ENCODE measurements around the gene PRCP.

Gene PRCP

DNA sequence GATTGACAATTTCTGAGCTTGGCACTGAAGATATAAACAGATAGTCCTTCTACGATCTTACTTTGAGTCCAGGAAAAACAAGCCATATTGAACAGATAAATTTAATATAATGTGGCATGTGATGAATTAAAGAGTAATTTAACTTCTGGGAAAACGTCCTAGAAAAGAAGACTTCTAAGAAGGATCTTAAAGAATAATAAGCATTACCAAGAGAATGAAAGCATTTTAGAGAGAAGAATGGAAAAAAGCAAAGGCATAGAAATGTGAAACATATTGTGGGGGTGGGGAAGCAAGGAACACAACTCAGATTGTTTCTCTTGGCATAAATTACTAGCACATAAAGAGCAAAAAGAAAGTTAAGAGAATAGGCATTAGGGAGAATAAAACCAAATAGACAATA lies 6.7 kb upstream of the PRCP start:
- no peak for DNase-seq

DNA sequence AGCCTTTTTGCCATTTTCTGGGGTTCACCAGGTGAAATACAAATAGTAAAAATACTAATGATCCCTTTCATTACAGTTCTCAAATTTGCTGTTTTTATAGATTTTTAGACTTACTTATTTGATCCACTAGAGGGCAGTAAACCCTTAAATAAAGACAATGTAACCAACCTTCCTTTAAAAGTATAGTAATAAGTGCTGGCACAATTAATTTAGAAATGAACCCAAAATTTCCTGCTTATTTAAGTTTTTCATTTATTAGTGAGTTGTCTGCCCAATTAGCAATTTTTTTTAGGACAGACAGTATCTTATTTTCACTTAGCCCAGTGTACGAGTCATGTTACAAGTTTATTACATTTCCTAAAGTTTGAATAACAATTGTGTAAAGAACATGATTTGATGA lies 6.0 kb upstream of the PRCP start:
- DNase-seq: no peak

DNA sequence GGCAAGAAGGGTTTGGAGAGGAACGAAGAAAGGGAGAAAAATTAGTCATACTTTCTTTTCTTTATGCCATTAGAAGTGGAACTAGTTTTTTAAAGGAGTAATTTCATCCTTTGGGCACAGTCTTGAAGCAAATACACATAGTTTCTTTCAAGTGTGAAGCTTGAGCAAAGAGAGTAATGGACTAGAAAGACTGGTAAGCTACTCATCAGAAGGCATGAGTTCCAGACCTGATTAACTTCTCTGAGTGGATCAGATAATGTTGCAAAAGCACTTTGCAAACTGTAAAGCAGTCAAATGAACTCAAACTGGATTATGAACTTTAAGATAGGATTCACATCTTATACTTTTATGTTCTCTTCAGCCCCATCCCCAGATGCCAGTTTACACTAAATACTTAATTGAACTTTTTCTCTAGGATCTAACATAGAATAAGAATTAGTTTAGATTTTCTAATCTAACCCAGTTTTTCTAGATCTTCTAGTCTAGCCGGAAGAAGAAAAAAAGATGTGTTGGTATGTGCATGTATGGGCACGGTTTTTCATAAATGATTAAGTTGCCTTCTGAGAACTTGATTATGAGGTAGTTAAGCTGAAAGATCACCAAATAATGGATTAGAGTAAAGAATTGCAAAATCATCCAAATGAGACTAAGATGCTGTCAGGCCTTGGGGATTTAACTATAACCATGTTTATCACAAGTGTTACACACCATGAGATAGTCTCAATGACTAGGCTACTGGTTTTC lies 3.8 kb upstream of the PRCP start:
- DNase-seq: no peak

DNA sequence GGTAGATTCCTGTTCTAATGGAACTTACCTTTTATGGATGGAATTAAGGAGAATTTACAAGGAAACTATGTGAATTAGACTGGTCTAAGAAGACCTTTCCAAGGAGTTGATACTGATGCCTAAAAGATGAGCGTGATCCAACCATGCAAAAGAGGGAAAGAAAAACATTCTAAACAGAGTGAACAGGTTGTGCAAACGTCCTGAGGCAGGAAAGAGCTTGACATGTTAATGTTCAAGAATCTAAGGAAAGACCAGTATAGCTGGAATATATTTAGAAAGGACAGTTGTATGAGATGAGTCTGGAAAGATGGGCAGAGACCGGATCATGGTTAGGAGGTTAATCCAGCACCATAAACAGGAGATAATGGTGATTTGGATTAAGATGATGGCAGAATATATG lies 2.6 kb upstream of the PRCP start:
- DNase-seq: no peak

DNA sequence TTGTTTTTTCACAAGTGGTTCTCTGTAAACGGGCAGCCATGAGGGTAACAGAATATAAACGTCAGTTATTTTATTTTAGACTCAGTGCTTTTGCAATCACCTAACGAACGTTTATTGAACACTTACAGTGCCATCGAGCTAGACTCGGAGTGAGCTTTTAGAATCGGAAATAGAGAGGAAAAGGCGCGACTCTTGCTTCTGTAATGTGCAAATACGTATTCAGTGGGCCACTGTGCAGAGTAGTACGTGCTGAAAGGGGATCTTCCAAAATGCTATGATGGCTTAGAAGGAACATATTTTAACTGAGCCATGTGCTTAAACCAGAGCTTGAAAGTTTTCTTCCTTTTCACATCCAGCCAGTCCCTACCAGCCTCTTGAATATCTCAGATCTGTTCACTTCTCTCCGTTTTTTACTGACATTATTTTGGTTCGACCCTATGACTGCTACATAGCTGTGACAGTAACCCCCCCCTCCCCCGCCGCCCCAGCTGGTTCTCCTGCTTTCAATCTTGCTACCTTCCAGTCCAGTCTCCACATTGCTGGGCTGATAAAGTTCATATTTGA lies 1.8 kb upstream of the PRCP start:
- DNase-seq: no peak

DNA sequence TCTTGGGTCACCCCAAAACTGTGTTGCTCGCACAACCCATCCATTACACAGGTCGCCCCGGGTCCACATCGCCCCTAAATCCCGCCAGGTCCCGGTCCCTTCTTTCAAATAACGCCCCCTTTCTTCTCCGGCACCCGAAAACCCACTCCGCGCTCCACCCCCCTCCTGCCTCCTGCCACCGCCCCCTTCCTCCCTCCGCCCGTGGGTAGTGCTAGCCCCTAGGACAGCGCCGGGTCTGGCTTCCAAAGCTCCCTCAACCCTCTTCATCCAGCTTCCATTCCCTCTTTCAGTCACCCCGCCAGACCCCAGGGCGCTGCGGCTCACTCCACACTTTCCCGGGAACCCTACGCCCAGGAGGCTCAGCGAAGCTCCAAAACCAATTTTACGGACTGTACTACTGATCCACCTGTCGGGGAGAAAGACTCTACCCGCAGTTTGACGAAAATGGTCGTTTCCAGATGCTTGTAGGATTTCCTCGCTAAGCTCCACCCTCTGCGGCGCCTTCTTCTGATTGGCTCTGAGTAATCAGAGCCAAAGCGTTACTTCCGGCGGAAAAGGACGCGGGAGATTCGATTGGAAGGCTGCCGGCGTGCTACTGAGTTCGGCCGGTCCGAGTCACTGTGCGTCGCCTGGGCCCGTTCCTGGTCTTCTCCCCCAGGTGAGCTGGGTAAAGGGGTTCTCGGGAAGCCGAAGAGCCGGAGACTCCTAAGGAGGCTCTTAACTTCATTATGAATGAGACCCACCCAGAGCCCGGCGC lies 1.1 kb upstream of the PRCP start, which contains the start of gene DDIAS:
Gene DDIAS (plus strand): TSS at position 572 of the 757 bp plus-strand sequence. CDS start 13,003 bp downstream, outside the sequence.
- DNase-seq: peak; percentile 88

DNA sequence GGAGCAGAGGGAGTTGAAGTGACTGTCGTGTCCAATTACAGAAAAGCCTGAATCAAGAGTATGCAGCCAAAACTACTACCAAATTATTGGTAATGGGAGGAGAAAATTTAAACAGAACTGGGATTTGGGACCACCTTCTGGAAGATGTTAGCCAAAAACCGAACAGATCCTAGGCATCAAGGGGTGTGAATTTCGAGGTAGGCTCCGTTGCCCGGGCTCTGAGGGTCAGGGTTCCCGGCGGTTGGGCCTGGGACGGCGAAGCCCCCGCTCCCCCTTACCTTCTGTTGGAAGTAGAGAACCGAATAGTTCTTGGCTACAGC lies 313 bp downstream of the PRCP start:
- no peak for DNase-seq

DNA sequence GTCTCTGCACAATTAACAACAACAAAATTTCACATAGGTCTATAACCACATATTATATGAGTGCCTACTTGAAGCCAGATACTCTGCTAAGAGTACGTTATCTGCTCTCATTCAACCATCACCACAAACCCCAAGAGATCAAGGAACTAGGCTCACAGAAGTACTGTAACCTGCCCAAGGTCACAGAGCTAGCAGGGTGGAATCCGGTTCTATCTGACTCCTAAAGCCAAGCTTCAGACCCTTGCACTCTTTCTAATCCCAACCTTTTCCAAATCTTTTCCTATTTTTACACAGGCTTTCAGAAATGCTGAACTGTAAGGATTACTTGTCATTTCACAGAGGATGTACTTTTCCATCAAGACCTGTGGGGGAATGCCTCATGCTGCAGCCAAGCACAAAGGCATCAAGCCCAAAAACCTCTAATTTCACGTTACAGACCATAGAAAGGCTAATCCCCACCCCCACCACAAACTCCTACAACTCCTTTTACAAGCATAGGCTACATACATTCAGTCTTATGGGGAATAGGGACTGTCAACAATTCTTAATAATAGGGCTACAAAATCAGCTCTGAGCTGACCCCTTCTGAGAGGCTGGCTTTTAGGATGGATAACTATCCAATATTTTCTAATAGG lies 927 bp downstream of the PRCP start:
- DNase-seq: no peak

DNA sequence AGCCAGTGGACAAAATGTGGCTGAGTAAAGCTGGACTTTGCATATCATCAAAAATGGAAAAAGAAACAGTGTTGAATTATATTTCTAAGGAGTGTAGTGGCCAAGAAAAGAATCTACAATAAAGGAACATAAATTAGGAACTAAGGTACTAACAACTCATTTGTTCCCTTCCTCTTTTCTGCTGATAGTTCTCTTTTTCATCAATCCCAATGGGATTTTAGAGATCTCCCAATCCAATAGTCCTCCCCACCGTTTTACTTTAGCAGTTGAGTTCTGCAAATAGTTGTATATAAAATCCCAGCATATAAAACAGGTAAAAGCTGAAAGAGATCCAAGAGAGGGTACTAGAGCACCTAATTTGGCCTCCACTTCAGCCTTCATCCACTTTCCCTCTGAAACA lies 2.0 kb downstream of the PRCP start:
- DNase-seq: no peak

DNA sequence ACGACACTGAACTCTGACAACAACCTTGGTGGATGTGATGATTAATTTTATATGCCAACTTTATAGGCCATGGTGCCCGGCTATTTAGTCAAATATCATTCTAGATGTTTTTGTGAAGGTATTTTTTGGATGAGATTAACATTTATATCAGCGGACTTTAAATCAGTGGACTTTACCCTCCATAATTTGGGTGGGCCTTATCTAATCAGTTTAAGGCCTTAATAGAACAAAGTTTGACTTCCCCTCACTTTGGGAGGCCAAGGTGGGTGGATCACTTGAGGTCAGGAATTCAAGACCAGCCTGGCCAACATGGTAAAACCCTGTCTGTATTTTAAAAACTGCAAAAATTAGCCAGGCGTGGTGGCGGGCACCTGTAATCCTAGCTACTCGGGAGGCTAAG lies 4.0 kb downstream of the PRCP start:
- DNase-seq: no peak

DNA sequence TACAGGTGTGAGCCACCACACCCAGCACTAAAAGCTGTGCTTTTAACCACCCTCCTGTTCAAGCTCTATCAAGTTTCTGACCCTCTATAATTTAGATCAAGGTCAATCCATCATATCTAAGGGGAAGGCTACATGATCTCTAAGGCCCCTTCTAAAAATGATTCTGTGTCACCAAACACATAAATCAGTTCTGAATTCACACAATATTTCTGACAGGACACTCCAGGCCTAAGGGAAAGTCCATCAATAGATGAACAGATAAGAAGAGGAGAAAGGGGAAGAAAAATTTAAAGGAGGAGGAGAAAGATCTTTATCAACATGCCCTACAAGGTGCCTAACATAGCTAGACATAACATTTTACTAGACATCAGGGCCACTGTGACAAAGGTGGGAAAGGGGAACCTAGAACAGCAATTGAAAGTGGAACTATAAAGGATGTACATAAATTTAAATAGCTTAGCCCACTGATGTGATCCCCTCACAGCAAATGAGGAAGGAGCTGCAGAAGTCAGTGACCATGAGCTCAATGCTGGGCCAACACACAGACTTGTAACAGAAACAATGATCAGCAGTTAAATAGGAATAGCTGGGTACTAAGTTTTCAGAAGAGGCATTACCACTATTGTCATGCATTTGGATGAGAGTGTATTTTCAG lies 4.7 kb downstream of the PRCP start:
- DNase-seq: no peak

DNA sequence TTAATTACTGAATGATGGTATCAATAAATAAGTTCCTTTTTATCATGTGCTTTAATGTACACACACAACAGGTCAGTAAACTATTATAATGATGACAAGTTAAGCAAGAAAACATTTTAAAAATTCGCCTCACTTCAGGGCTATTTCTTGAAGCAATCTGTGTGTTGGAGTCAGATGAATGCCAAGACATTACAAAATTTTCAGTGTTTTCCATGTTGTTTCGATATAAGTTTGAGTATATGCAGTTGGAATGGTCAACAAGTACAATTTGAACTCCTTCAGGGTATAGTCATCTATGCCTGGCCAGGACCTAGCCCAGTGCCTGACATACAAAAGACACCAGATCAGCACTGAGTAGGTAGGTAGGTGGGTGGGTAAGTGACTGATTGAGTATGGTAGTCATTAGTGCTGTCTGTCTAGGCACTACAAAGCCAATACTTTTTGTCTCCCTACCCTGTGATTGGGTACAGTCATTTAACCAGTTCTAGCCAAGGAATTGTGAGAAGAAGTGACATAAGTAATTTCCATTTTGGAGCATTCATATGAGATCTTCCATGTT lies 7.5 kb downstream of the PRCP start:
- DNase-seq: no peak

DNA sequence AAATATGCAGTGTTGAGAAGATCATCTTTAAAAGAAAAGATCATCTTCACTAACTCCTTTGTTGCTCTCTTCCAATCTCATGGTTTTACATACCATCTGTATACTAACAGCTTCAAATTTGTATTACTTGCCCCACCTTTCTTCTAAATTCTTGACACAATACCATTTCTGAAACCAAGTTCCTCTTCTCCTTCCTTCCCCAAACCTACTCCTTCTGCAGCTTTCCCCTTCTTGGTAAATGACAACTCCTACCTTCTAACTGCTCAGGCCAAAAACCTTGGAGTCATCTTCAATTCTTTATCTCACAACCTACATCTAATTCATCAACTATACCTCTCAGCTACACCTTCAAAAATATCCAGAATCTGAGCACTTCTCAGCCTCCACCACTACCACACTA lies 9.3 kb downstream of the PRCP start:
- DNase-seq: no peak

DNA sequence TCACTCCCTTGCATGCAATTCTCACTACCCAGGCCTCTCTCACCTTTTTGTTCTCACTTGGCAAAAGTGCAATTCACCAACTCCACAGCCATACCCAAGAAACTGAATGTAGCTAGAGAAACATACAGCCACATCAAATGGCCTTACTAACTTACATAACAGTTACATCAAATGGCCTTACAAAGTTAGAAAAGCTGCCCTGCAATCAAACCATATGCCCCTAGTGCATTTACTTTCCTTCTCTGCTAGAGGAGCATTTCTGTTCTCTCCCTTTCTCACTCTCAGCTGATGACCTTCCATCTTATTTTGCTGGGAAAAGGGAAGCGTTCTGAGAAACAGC lies 10.3 kb downstream of the PRCP start:
- no peak for DNase-seq

DNA sequence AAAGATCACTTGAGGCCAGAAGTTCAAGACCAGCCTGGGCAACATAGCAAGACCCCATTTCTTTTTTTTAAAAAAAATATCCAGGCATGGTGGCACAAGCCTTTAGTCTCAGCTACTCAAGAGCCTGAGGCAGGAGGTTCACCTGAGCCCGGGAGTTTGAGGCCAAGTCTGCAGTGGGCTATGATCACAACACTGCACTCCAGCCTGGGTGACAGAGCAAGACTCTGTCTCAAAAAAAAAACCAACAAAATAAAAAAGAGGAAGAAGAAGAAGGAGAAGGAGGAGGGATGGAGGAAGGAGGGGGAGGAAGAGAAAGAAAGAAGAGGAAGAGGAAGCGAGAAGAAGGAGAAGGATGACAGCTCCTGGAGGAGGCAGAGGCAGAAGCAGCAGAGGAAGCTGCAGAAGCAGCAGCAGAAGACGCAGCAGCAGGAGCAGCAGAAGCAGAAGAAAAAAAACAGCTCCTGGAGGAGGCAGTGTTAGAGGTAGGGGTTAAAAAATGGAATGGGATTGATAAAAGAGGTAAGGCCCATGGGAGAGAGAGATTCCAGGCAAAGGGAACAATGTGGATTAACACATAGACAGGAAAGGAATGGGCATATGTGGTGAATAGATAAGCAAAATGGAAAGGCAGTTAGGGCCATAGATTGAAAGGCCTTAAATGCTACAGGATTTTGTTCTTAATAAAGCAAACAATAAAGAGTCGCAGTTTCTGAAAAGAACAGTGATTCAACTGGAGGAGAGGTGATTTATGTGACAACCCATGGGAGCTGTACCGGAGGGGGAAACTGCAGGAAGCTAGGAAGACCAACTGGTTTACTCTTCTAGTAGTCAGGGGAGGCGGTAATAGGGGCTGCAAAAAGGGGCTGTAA lies 10.9 kb downstream of the PRCP start:
- DNase-seq: no peak

DNA sequence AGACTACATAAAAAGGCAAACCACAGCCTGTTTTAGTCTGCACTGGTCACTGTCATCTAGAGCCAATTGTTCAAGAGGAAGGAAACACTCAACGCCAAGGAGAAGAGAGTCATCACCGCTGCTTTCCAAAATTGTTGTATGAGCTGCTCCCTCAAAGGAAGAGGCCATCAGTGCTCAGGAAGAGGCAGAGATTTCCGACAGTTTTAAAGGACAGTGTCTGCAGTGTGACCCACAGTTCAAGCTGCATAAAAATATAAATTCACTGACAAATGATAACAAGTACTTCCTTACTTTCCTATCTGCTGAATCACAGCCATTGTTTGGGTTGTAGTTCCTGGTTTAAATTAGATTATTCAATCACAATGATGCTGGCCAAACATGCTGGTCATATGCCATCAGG lies 16.4 kb downstream of the PRCP start:
- DNase-seq: no peak

DNA sequence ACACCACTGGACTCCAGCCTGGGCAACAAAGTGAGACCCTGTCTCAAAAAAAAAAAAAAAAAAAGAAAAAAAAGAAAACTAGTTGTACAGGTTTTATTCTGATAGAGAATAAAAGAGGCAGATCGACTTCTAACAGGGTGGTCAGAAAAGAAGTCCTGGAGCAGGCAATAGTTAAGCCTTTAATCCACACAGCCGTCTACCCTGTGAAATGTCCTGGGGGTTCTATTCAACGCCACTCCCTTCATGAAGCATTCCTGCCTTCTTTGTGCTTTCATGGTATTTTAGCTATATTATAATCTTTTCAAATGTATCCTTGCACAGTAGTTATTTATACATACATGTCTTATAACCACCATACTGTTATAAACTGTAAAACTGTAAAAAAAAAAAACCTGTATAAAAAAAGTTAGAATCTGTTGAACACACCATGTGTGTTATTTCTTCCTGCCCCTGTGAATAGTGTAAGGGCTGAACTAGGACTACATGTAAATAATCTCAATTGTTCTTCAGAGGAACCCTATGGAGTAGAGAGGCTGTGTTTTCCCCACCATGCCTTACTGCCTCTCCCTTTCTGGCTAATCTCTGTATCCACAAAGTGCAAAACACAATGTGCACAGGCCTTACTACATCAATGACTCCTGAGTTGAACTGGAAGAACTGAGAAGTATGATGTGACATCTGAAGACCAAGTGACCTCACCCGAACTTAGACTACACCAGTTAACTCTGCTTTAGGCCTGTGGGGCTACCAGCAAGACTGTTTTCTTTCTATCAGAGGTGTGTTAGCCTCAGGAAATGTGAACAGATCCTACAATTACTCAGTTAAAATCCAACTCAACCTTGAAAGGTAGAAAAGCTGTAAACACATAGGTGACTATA lies 25.3 kb downstream of the PRCP start:
- DNase-seq: no peak

DNA sequence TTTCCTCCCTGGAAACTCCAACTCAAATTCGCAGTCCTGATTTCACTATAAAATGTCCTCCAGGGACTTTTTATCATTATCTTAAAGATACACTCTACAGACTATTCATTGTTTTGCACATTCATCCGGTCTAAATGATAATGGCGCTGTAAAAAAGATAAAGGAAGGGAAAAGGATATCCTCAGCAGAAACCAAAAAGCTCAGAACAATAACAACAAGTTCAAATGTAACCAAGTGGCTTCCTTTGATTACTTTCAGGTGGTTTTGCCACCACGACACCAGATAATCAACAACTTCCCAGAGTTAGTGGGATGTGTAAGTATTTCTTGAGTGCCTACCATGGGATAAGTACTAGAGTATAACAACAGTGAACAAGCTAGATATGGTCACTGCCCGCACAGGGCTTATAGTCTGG lies 26.3 kb downstream of the PRCP start:
- DNase-seq: no peak

DNA sequence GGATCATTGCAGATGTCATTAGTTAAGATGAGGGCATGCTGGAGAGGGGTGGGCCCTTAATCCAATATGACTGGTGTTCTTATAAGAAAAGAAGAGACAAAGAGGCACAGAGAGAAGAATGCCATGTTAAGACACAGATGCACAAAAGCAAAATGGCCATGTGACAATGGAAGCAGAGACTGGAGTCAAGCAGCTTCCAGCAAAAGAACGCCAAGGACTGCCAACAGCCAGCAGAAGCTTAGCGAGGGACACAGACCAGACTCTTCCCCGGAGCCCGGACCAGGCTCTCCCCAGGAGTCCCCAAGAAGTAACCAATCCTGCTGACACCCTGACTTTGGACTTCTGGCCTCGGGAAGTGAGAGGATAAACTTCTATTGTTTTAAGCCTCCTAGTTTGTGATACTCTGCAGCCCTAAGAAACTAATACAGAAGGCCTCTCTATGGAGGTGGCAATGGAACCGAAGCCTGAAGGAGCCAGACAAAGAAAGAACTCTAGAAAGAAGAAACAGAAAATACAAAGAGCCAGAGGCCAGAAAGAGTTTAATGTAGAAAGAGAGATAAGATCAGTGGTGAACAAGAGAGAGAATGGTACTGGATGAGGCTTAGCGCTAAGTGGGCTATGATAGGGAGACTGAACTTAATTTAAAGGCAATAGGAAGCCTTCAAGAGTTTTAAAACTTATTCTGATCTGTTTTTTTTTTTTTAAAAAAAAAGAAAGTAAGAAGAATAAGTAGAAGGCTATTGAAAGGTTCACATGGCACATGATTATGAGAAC lies 27.7 kb downstream of the PRCP start:
- DNase-seq: no peak

DNA sequence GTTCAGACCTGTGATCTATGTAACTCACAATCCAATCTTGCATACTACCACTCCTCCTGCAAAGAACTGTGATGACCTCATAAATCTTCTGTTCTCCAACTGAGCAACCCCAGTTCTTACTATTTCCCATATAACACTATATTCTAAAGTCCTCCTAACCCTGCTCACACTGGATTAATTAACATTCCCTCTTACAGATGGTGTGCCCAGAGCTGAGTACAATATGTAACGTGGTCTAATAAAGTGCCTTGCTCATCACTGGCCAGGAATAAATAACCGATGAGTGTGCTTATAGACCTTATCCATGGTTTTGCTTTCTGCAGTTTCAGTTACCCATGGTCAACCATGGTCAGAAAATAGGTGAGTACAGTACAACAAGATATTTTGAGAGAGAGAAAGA lies 28.6 kb downstream of the PRCP start:
- no peak for DNase-seq

Data from NCI-H1048 (cell line).